ENCODE data around the gene SPACA7. TPM values are rescaled to one million over a fixed set of nuclear protein-coding genes. Genes with fewer than 3 reads are reported as not detected.
"Not testable (repeated sequence)": the region's sequence is repeated elsewhere in the genome, so short reads cannot be mapped to it uniquely, and the experiment has no call there.

Gene SPACA7
- total RNA-seq, 1 experiment from 2014 or later: not detected

DNA sequence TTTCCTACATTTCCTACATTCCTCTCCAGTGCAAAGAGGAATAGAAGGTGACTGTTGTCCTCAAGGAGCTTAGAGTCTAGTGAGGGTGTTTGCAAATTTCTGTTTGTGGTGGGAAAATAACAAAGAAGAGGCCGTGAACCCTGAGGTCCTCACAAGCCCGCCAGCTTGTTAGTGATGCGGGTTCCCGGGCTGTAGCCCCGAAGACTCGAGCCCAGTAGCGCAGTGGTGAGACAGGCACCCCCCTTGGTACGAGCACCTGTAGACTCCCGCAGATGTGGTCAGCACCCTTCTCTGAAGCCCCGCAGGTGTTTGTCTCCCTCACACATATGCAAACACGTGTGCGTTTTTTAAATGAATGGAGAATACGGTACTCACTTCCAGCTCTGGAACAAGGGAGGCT is 26.5 kb upstream of the SPACA7 start:
- DNase-seq (ENCODE audit: extremely low read depth, low read depth): no peak

GRCh38 chr13:112350300-112350699 is 25.9 kb upstream of the SPACA7 start:
- no peak for DNase-seq (ENCODE audit: extremely low read depth, low read depth)

DNA sequence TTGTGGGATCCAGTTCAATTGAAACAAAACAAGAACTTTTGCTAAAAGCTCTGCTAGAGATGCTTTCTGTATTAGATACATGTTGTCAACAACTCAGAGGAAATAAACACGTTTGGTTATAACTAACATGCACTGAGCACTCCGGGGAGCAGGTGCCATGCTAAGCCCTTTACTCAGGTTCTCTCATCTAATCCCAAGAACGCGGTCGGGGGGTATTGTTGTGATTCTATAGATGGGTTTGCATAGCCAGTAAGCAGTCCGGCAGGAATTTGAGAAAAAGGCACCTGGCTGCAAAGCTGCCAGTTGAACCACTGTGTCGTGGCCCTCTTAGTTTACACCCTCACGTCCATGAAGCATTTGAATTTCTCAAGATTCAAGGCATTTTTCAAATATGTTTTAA is 24.3 kb upstream of the SPACA7 start:
- DNase-seq (ENCODE audit: extremely low read depth, low read depth): no peak

DNA sequence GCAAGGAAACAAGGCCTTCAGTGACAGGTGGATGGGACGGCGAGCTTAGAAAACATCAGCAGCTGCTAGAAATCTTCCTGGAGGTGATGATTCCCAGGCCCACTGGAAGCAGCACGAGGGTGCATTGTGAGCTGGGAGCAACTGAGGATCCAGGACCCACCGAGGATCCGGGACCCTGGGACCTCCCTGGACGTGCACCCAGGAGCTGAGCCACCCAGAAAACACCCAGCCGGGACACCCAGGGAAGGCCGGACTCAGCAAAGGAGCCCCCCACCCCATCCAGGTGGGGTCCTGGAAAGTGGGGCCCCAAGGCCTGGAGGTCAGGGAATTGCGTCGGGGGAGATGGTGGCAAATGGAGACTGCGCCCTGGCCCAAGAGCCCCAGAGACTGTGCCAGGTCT is 22.3 kb upstream of the SPACA7 start:
- no peak for DNase-seq (ENCODE audit: extremely low read depth, low read depth)

DNA sequence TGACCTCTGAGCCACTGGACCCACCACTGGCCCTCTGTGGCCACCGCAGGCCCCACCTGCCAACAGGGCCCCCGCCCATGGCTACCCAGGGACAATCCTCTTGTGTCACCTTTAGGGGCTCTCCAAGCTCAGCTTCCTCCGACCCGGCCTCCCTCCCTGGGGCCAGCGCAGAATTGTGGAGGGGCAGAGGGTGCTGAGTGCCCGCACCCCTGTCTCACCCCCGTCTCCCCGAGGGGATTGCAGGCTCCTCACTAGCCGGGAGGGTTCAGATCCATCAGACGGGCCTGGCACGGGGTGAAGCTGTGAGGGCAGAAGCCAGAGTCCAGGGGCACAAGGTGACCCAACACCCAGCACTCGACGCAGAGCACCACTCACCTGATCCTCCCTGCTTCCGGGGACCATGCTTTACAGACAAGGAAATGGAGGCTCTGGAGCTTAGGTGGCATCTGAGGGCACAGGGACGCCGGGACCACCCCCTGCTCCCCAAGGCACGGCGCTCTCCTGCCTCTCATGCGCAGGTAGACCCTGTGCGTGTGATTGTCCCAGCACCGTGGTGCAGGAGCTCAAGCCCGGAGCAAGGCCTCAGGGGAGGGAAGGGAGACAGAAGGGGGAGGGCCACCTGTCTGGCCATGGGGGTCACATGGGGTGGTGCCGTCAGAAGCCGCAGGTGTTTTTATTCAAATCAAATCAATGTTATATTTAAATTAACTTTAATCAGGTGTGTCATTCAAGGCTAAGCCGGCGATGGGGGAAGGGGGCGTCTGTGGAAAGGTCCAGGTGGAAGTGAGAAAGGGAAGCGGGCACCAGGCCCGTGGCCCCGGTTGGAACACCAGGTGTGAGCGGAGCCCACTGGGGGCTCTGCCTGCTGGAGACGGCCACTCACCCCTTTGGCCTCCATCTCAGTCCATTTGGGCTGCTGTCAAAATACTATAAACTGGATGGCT is 21.6 kb upstream of the SPACA7 start:
- no peak for DNase-seq (ENCODE audit: extremely low read depth, low read depth)

DNA sequence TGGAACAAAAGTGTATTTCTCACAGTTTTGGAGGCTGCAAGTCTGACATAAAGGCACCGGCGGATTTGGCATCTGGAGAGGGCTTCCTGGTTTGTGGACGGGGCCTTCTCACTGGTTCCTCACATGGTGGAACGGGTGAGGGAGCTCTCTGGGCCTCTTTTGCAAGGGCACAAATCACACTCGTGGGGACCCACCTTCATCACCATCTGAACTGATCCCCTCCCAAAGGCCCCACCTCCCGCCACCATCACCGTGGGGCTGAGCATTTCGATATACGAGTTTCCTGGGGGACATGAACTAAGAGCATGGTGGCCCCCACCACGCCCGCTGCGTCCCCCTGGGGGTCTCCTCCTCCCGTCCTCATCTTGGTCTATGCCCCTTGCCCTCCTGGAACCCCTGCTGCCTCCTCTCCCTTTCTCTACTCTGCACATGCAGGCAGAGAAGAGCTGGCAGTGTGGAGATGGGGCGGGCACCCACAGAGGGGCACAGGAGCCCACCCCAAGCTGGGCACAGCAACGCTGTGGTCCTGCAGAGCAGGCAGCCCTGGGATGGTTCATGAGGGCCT is 20.8 kb upstream of the SPACA7 start:
- DNase-seq (ENCODE audit: extremely low read depth, low read depth): no peak

DNA sequence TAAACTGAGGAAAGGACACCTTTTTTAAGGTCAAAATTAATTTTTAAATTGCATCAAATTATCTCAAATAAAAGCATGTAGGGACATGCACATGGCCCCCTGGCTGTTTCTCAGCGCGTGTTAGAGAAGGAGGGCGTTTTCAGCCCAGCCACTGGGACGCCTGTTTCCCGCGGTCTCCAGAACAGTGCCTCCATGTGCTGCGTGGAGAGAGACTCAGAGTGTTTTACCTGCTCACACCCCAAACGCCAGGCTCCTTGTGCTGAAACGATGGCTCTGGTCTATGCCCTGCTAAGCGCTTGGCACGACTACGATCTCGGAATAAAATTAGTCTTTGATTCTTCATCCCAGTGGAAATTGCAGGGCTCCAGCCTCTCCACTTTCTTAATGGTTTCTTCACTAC is 20.0 kb upstream of the SPACA7 start:
- no peak for DNase-seq (ENCODE audit: extremely low read depth, low read depth)

GRCh38 chr13:112358156-112358555 is 18.0 kb upstream of the SPACA7 start:
- DNase-seq (ENCODE audit: extremely low read depth, low read depth): no peak

GRCh38 chr13:112362021-112362420 is 14.1 kb upstream of the SPACA7 start:
- no peak for DNase-seq (ENCODE audit: extremely low read depth, low read depth)

DNA sequence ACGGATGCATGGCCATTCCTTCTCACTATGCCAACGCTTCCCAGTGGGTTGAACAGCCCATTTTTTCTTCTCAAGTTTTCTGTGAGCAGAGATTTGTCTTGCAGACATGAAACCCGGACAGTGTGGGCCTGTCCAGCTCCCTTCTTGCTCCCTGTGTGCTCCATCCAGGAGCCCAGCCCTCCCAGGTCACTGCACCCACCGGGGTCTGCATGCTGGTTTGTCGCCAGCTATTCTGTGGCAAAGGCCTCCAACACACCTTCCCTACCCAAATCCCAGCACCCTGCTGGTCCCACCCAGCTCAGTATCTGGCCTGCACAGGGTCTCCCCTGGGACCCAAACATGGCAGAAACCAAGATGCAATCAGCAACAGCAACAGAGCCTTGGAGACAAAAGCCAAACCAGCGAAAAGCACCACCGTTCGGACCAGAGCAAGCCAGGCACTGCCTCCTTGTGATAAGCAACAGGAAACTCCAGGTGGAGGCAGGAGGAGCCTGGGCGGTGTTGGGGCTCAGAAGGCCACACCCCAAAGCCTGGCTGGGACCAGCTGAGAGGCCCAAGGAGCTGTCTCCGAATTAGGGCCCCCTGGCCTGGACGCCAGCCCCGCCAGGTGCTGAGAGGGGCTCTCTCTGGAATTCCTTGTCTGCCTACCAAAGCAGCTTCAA is 12.2 kb upstream of the SPACA7 start:
- no peak for DNase-seq (ENCODE audit: extremely low read depth, low read depth)

DNA sequence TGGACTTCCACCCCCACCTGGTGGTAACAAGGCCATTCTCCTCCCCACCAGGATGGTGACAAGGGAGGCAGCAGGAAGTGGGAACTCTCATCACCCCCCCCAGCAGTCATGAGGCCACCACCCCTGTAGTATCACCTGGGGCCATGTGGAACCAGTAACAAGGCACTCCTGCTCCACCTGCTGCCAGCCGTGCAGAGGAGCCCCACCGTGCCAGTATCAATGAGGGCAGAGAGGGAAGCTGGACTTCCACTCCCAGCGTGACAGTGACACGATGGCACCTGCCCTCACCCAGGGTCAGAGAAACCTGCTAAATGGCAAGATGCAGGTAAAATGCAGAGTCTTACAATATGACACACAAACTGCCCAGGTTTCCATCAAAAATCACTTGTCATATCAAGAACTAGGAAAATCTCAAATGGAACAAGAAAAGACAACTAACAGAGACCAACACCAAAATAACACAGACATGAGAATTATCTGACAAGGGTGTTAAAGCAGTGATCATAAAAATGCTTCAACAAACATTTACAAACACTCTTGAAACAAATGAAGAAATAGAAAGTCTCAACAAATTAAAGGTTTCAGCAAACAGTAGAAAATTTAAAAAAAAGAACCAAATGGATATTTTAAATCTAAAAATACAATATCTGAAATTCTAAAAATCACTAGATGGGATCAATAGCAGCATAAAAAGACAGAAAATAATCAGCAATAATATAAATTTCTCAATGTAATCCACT is 9.1 kb upstream of the SPACA7 start:
- no peak for DNase-seq (ENCODE audit: extremely low read depth, low read depth)

DNA sequence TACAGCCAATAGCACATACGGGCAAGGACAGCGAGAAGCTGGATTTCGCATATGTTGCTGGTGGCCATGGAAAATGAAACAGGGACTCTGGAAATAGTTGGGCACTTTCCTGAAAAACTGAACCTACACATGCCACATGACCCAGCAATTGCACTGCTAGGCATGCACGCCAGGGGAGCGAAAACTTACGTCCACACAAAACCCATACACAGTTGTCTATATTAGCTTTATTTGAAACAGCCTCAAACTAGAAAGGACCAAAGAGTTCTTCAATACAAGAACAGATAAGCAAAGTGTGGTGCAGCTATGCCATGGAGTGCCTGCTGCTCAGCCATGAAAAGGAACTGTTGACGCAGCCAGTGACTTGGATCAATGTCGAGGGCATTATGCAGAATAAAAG is 7.3 kb upstream of the SPACA7 start:
- no peak for DNase-seq (ENCODE audit: extremely low read depth, low read depth)

DNA sequence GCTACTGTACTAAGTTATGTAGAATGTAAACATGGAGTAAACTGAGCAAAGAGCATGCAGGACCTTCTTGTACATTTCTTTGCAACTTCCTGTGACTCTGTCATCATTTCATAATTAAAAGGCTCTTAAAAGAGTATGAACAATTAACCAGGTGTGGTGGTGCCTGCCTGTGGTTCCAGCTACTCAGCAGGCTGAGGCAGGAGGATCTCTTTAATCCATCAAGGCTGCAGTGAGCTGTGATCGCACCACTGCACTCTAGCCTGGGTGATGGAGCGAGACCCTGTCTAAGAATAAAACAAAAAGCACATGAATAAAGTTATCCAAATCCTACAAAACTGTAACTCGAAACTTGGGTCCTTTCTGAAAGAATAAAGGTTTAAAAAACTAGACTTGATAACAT is 5.8 kb upstream of the SPACA7 start:
- no peak for DNase-seq (ENCODE audit: extremely low read depth, low read depth)

GRCh38 chr13:112374271-112374670 is 1.9 kb upstream of the SPACA7 start:
- no peak for DNase-seq (ENCODE audit: extremely low read depth, low read depth)

- DNase-seq (ENCODE audit: extremely low read depth, low read depth): no peak
These were observed 15.6 kb downstream of the SPACA7 start for GRCh38 chr13:112391746-112392145.

DNA sequence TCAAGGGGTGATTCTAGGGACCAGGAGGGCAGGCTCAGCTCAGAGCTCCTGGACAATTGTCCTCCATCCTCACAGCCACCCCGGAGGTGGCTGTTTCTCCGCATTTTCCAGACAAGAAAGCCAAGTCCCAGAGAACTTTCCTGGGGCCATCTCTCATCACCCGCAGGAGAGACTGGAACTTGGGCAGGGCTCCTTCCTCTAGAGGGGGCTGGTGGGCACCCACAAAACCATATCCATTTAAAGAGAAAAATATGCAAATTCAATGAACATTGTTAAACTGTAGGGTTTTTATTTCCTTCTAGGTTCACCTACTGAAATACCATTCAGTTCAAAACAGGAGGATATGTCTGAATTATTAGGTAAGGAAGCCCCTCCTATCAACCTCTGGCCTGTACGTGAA is 16.6 kb downstream of the SPACA7 start:
- no peak for DNase-seq (ENCODE audit: extremely low read depth, low read depth)

- not testable (repeated sequence) for DNase-seq (ENCODE audit: extremely low read depth, low read depth)
These were observed 18.9 kb downstream of the SPACA7 start for GRCh38 chr13:112395022-112395421.

- DNase-seq (ENCODE audit: extremely low read depth, low read depth): not testable (repeated sequence)
These were observed 19.8 kb downstream of the SPACA7 start for GRCh38 chr13:112395941-112396340.

DNA sequence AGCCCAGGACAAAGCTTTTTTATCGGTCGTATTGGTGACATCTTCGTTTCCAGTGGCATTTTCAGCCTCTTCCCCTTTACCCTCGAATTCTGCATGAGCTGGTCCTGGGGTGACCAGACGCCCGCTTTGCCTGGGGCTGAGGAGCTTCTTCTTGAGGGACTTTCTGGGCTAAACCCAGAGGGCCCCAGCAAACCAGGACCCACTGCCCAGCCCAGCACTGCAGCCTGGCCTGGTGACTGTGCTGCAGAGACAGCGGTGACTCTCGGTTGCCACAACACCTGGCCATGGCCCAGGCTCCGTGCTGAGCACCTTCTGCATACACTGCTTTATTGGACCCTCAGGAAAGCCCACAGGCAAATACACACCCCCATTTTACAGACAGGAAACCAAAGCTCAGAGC is 21.0 kb downstream of the SPACA7 start:
- DNase-seq (ENCODE audit: extremely low read depth, low read depth): no peak

DNA sequence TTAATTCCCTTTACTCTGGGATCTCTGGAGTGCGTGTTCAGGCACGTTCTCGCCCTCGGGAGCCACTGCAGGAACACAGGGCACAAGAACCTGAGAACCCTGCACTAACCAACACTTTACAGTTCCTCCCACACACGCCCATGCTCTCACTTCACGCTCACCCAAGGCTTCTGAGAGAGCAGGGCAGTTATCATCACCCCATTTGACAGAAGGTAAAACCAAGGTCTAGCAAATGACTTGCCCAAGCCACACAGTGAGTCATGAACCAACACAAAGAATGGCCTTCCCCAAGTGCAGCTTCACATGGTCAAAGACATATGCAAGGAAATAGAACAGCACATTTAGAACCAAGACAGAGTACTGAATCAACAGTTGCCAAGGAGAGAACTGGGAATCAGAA is 22.2 kb downstream of the SPACA7 start:
- DNase-seq (ENCODE audit: extremely low read depth, low read depth): not testable (repeated sequence)

DNA sequence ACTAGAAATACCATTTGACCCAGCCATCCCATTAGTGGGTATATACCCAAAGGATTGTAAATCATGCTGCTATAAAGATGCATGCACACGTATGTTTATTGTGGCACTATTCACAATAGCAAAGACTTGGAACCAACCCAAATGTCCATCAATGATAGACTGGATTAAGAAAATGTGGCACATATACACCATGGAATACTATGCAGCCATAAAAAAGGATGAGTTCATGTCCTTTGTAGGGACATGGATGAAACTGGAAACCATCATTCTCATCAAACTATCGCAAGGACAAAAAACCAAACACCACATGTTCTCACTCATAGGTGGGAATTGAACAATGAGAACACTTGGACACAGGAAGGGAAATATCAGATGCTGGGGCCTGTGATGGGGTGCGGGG is 33.7 kb downstream of the SPACA7 start:
- DNase-seq (ENCODE audit: extremely low read depth, low read depth): not testable (repeated sequence)

Measured in NCI-H460 (cell line).